GM13976 (cell line): ENCODE measurements around the gene ALK.

Experiments
- DNase-seq: peaks from one replicate; pipeline ENCODE4 v3.0.0; 2012; ENCODE audit warnings: low spot score
- in situ Hi-C: fragments of 300-500 bp; cut with MboI; formaldehyde crosslinking; loops from one replicate; pipeline ENCODE4 v1.12.0; 2022; ENCODE audit warnings: low sequenced_read_pairs, mixed read lengths, inconsistent platforms; ENCODE audit not compliant: unreplicated experiment
- TF ChIP-seq, protein P1 (sequence below): IDR thresholded peaks from 2 replicates; pipeline ENCODE4 v1.5.1; 2012; ENCODE audit warnings: borderline replicate concordance, mild to moderate bottlenecking; ENCODE audit not compliant: insufficient read depth; ENCODE audit errors: extremely low read depth, missing control alignments, control extremely low read depth

Gene ALK

GRCh38 chr2:29618024-29618423 lies 303.4 kb downstream of the ALK start:
- no peak for DNase-seq
- TF ChIP-seq, protein P1, sequence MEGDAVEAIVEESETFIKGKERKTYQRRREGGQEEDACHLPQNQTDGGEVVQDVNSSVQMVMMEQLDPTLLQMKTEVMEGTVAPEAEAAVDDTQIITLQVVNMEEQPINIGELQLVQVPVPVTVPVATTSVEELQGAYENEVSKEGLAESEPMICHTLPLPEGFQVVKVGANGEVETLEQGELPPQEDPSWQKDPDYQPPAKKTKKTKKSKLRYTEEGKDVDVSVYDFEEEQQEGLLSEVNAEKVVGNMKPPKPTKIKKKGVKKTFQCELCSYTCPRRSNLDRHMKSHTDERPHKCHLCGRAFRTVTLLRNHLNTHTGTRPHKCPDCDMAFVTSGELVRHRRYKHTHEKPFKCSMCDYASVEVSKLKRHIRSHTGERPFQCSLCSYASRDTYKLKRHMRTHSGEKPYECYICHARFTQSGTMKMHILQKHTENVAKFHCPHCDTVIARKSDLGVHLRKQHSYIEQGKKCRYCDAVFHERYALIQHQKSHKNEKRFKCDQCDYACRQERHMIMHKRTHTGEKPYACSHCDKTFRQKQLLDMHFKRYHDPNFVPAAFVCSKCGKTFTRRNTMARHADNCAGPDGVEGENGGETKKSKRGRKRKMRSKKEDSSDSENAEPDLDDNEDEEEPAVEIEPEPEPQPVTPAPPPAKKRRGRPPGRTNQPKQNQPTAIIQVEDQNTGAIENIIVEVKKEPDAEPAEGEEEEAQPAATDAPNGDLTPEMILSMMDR = no peak
- in situ Hi-C loops = no loop called here

DNA sequence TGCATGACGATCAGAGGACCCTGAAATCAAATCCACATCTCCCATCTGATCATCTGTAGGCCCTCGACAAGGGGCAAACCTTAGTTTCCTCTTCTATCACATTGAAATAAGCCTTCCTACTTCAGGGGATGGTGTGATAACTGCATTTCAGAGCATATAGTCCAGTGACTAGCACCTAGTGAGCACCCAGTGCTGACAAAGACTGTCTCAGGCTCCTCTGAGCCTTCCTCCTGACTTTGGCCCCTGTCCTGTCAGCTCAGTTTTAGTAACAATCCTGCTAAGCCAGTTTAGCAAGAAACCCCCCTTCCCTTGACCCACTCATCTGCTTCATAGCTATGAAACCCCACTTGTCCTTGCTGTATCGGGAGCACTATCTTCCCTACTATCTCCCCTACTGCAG lies 304.0 kb downstream of the ALK start:
- DNase-seq = no peak
- in situ Hi-C loops = no loop called here
- TF ChIP-seq, protein P1 = no peak

- TF ChIP-seq, protein P1 = no peak
- in situ Hi-C loops = no loop called here
- no peak for DNase-seq
Observed at GRCh38 chr2:29616569-29616968, 304.8 kb downstream of the ALK start.

GRCh38 chr2:29615841-29616240 lies 305.5 kb downstream of the ALK start:
- TF ChIP-seq, protein P1 = no peak
- DNase-seq = no peak
- in situ Hi-C loops = no loop called here

DNA sequence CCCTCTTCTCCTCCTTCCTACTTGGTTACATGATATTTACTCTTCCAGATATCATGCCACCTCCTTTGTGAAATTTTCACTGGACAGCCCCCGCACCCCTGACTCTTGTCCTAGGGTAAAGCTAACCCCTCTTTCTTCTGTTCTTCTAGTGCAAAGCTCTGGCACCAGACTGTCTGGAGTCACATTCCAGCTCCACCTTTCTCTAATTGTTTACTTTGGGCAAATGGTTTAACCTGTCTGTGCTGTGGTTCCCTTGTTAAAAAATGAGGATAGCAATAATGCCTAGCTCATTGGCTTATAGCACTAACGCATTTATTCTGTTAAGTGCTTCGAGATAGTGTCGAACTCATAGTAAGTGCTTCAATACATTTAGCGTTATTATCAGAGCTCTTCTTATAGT lies 306.2 kb downstream of the ALK start:
- TF ChIP-seq, protein P1 = no peak
- in situ Hi-C loops = no loop called here
- DNase-seq = no peak

GRCh38 chr2:29614295-29614830 lies 307.0 kb downstream of the ALK start:
- TF ChIP-seq, protein P1 = no peak
- no peak for DNase-seq
- in situ Hi-C loops = no loop called here

DNA sequence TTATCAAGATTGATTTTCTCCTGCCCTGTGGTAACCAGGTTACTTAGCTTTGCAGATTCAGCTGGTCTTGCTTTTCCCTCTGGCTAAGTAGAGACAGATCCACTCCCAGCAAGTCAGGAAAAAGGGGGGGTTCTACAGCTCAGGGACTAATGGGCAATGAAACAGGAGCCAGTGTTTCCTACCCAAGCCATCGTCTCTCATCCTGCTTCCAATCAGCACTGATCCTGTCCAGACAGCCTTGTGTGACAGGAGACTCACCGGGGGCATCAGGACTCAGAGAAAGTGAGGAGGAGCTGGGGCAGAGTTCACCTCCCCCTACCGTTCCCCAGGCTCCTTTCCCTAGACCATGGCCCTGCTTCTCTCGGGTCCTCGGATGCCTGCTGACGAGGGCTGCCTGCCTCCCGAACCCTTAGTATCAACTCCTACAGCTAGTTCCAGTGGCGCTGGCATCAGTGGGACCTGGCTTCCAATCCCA lies 307.6 kb downstream of the ALK start:
- TF ChIP-seq, protein P1 = no peak
- no peak for DNase-seq
- in situ Hi-C loops = no loop called here
